HG02588 (cell line): ENCODE results near the gene RAB35.

Experiments used
- ATAC-seq: cut with Tn5 transposase; IDR thresholded peaks from one replicate; pipeline ENCODE4 v1.9.1; 2021; ENCODE audit warnings: mild to moderate bottlenecking, moderate library complexity; ENCODE audit not compliant: unreplicated experiment

RAB35 gene

GRCh38 chr12:120116441-120116791, at the start of gene RAB35:
TSS of gene RAB35 (minus strand) at chr12:120116753. CDS start at chr12:120116650, 103 bp downstream.
- no peak for ATAC-seq

GRCh38 chr12:120164293-120164692, 47.7 kb upstream of the RAB35 start:
- no peak for ATAC-seq

- no peak for ATAC-seq
Observed at GRCh38 chr12:120162763-120163162, 46.2 kb upstream of the RAB35 start.

- ATAC-seq, result no peak
Observed at GRCh38 chr12:120161852-120162251, 45.3 kb upstream of the RAB35 start.

- ATAC-seq, result no peak
Observed at GRCh38 chr12:120159509-120160237, 43.1 kb upstream of the RAB35 start.

- no peak for ATAC-seq
Observed at GRCh38 chr12:120158351-120158750, 41.8 kb upstream of the RAB35 start.

- ATAC-seq, result no peak
Observed at GRCh38 chr12:120157678-120158077, 41.1 kb upstream of the RAB35 start.

GRCh38 chr12:120156315-120157259, 40.0 kb upstream of the RAB35 start:
- no peak for ATAC-seq

- ATAC-seq, result no peak
Observed at GRCh38 chr12:120155072-120155471, 38.5 kb upstream of the RAB35 start.

GRCh38 chr12:120150919-120151525, 34.5 kb upstream of the RAB35 start:
- ATAC-seq, result no peak

GRCh38 chr12:120148011-120148410, 31.5 kb upstream of the RAB35 start:
- ATAC-seq, result no peak

GRCh38 chr12:120145164-120145563, 28.6 kb upstream of the RAB35 start:
- no peak for ATAC-seq

GRCh38 chr12:120144215-120144614, 27.7 kb upstream of the RAB35 start:
- ATAC-seq, result no peak

GRCh38 chr12:120142231-120142877, 25.8 kb upstream of the RAB35 start:
- ATAC-seq, result no peak

GRCh38 chr12:120141336-120141735, 24.8 kb upstream of the RAB35 start:
- ATAC-seq, result no peak

GRCh38 chr12:120140603-120141002, 24.1 kb upstream of the RAB35 start:
- no peak for ATAC-seq

GRCh38 chr12:120139958-120140357, 23.4 kb upstream of the RAB35 start:
- no peak for ATAC-seq

GRCh38 chr12:120138366-120138765, 21.8 kb upstream of the RAB35 start:
- ATAC-seq, result no peak

- ATAC-seq, result no peak
Observed at GRCh38 chr12:120137833-120138232, 21.3 kb upstream of the RAB35 start.

- no peak for ATAC-seq
Observed at GRCh38 chr12:120136093-120136770, 19.7 kb upstream of the RAB35 start.
